Liver (tissue), 9 donors: ENCODE measurements around the gene CDK8. TPM values are rescaled to one million over a fixed set of nuclear protein-coding genes. Genes with fewer than 3 reads are reported as not detected.

ENCODE experiments used
- DNase-seq: peaks from one replicate; pipeline ENCODE4 v3.0.0-alpha.2; 2017; ENCODE audit warnings: low spot score
- H3K27ac ChIP-seq, 2 donors: one replicate each; pipeline ENCODE4 v1.7.0; 2013; ENCODE audit warnings: inconsistent platforms in 2 of 2, low read length in 2 of 2, control low read depth in 1 of 2, low read depth in 1 of 2, mild to moderate bottlenecking in 1 of 2
- H3K27me3 ChIP-seq, 4 donors: one replicate each; pipeline versions ENCODE4 v1.6.1 to v1.7.0; 2013; ENCODE audit warnings: low read length in 3 of 4, inconsistent platforms in 1 of 4, mild to moderate bottlenecking in 1 of 4, moderate library complexity in 1 of 4; ENCODE audit not compliant: control insufficient read depth in 4 of 4, insufficient read depth in 4 of 4
- H3K36me3 ChIP-seq, 4 donors: one replicate each; pipeline versions ENCODE4 v1.6.1 to v1.7.0; 2013; ENCODE audit warnings: low read length in 3 of 4, mild to moderate bottlenecking in 3 of 4, low read depth in 1 of 4, moderate library complexity in 1 of 4; ENCODE audit not compliant: control insufficient read depth in 4 of 4, insufficient read depth in 3 of 4
- H3K4me1 ChIP-seq, 4 donors: one replicate each; pipeline versions ENCODE4 v1.6.1 to v1.7.0; 2013; ENCODE audit warnings: low read length in 3 of 4, mild to moderate bottlenecking in 3 of 4, moderate library complexity in 1 of 4; ENCODE audit not compliant: control insufficient read depth in 4 of 4, insufficient read depth in 4 of 4
- H3K4me3 ChIP-seq, 3 donors: one replicate each; pipeline versions ENCODE4 v1.6.1 to v1.7.0; 2013; ENCODE audit warnings: low read length in 3 of 3, control low read depth in 1 of 3, low read depth in 1 of 3, mild to moderate bottlenecking in 1 of 3
- H3K9ac ChIP-seq, 2 donors: one replicate each; pipeline ENCODE4 v1.7.0; 2013; ENCODE audit warnings: low read length in 2 of 2, mild to moderate bottlenecking in 2 of 2, moderate library complexity in 2 of 2, control low read depth in 1 of 2, low read depth in 1 of 2
- H3K9me3 ChIP-seq, 4 donors: one replicate each; pipeline versions ENCODE4 v1.6.1 to v1.7.0; 2013; ENCODE audit warnings: low read length in 3 of 4; ENCODE audit not compliant: control insufficient read depth in 4 of 4
- ATF3 ChIP-seq: IDR thresholded peaks from 2 replicates; pipeline ENCODE4 v1.6.1; 2016; ENCODE audit warnings: antibody characterized with exemption
- CTCF ChIP-seq: fragments of 150-350 bp; IDR thresholded peaks from 2 replicates; pipeline ENCODE4 v1.5.1; 2017; ENCODE audit warnings: improper control_type of control experiment, low read depth, low read length; ENCODE audit not compliant: missing input control
- EGR1 ChIP-seq, 2 donors: IDR thresholded peaks; 2 replicates each; pipeline ENCODE4 v1.6.1; 2016 to 2018; ENCODE audit warnings: antibody characterized with exemption in 2 of 2, low read depth in 2 of 2
- FOXA1 ChIP-seq: IDR thresholded peaks from 2 replicates; pipeline ENCODE4 v1.6.1; 2016; ENCODE audit warnings: antibody characterized with exemption
- FOXA2 ChIP-seq: IDR thresholded peaks from 2 replicates; pipeline ENCODE4 v1.6.1; 2016; ENCODE audit warnings: antibody characterized with exemption
- GABPA ChIP-seq, 2 donors: IDR thresholded peaks in 1 of 2; conservative IDR thresholded peaks in 1 of 2; 2 replicates each; pipeline ENCODE4 v1.6.1; 2016; ENCODE audit warnings: antibody characterized with exemption in 2 of 2, mild to moderate bottlenecking in 1 of 2, moderate library complexity in 1 of 2
- HNF4A ChIP-seq, 2 donors: conservative IDR thresholded peaks; 2 replicates each; pipeline ENCODE4 v1.6.1; 2016; ENCODE audit warnings: antibody characterized with exemption in 2 of 2, mild to moderate bottlenecking in 2 of 2
- HNF4G ChIP-seq: IDR thresholded peaks from 2 replicates; pipeline ENCODE4 v1.6.1; 2016; ENCODE audit warnings: antibody characterized with exemption
- JUND ChIP-seq, 2 donors: IDR thresholded peaks; 2 replicates each; pipeline ENCODE4 v1.6.1; 2016; ENCODE audit warnings: antibody characterized with exemption in 2 of 2
- MAX ChIP-seq: IDR thresholded peaks from 2 replicates; pipeline ENCODE4 v1.6.1; 2016; ENCODE audit warnings: antibody characterized with exemption
- NR2F2 ChIP-seq: IDR thresholded peaks from 2 replicates; pipeline ENCODE4 v1.6.1; 2016; ENCODE audit warnings: antibody characterized with exemption
- RAD21 ChIP-seq, 2 donors: IDR thresholded peaks; 2 replicates each; pipeline ENCODE4 v1.6.1; 2016; ENCODE audit warnings: antibody characterized with exemption in 2 of 2, mild to moderate bottlenecking in 2 of 2
- RXRA ChIP-seq, 2 donors: IDR thresholded peaks; 2 replicates each; pipeline ENCODE4 v1.6.1; 2017 to 2018; ENCODE audit warnings: antibody characterized with exemption in 2 of 2, mild to moderate bottlenecking in 1 of 2
- SP1 ChIP-seq: IDR thresholded peaks from 2 replicates; pipeline ENCODE4 v1.6.1; 2018; ENCODE audit warnings: antibody characterized with exemption, mild to moderate bottlenecking
- TAF1 ChIP-seq: conservative IDR thresholded peaks from 2 replicates; pipeline ENCODE4 v1.6.1; 2016; ENCODE audit warnings: antibody characterized with exemption, mild to moderate bottlenecking
- YY1 ChIP-seq: IDR thresholded peaks from 2 replicates; pipeline ENCODE4 v1.6.1; 2016; ENCODE audit warnings: antibody characterized with exemption, mild to moderate bottlenecking
- ZBTB33 ChIP-seq: IDR thresholded peaks from 2 replicates; pipeline ENCODE4 v1.6.1; 2016; ENCODE audit warnings: antibody characterized with exemption
- WGBS: extraction: QIAGEN DNeasy Blood & Tissue Kit; methylation state at CpG from one replicate; pipeline ENCODE4 v1.1.7; 2013; 5-methylcytosine and 5-hydroxymethylcytosine counted together
- polyA plus RNA-seq, 2 donors: library from polyadenylated mRNA; stranded (reverse) in 1 of 2; unstranded in 1 of 2; fragments of 200-250 nt in 1 of 2; fragments of >200 nt in 1 of 2; fragmentation: Nextera tagmentation in 1 of 2; extraction: Ambion mirVana in 1 of 2; gene quantifications; one replicate each; pipeline versions ENCODE4 v1.2.1 to v1.2.3, GENCODE V29; 2013 to 2015
- total RNA-seq, 2 donors: library from RNA; depleted of rRNA; stranded (reverse); fragments of >200 nt; gene quantifications; one replicate each; pipeline ENCODE4 v1.2.3, GENCODE V29; 2014
- donor health status: healthy.
- donor health status: healthy.
- donor health status: healthy.
- donor health status: healthy.
- donor health status: healthy.

CDK8 gene
- total and polyA plus RNA-seq, 4 donors = 3.3 to 10.8 (median 6.8) TPM

GRCh38 chr13:26300140-26300539, 46.2 kb downstream of the CDK8 start:
- 98% methylated on average over 6 of the region's 6 CpGs for WGBS
- no peak overlapping the region for H3K27ac ChIP-seq
- no peak overlapping the region for H3K9ac ChIP-seq
- H3K9me3 ChIP-seq = no peaks in the 10 kb centered on the region
- no peaks in the 10 kb centered on the region for H3K27me3 ChIP-seq
- DNase-seq = no peak
- H3K4me1 ChIP-seq = peaks cover 0 to 8% (median 0%) of the 10 kb centered on the region in 4 donors
- no peaks in the 10 kb centered on the region for H3K36me3 ChIP-seq
- TF ChIP-seq HNF4G (no peak), CTCF (no peak), ATF3 (no peak), RXRA (IDR thresholded peaks at IDR 0.05) (no peak), SP1 (no peak), HNF4A (conservative IDR thresholded peaks at IDR 0.05) (no peak), ZBTB33 (no peak), TAF1 (no peak), GABPA (IDR thresholded peaks at IDR 0.05 in 1 of 2, conservative IDR thresholded peaks at IDR 0.05 in 1 of 2) (no peak), JUND (IDR thresholded peaks at IDR 0.05) (no peak), MAX (no peak), NR2F2 (no peak), FOXA2 (no peak), EGR1 (IDR thresholded peaks at IDR 0.05; ENCODE audit: low read depth in 2 of 2) (no peak), YY1 (no peak), RAD21 (IDR thresholded peaks at IDR 0.05) (no peak), FOXA1 (no peak)
- no peak overlapping the region for H3K4me3 ChIP-seq

- no peak overlapping the region for H3K27ac ChIP-seq
- H3K4me3 ChIP-seq = no peak overlapping the region
- TF ChIP-seq ZBTB33 = no peak
- TF ChIP-seq GABPA (IDR thresholded peaks at IDR 0.05 in 1 of 2, conservative IDR thresholded peaks at IDR 0.05 in 1 of 2) = no peak
- no peak for TF ChIP-seq FOXA1
- TF ChIP-seq YY1 = no peak
- no peak for TF ChIP-seq HNF4A (conservative IDR thresholded peaks at IDR 0.05)
- no peak for TF ChIP-seq FOXA2
- H3K9me3 ChIP-seq = no peaks in the 10 kb centered on the region
- H3K27me3 ChIP-seq = no peaks in the 10 kb centered on the region
- DNase-seq = no peak
- no peaks in the 10 kb centered on the region for H3K36me3 ChIP-seq
- WGBS = 82% methylated on average over 1 of the region's 1 CpG
- H3K9ac ChIP-seq = no peak overlapping the region
- H3K4me1 ChIP-seq = peaks cover 0 to 5% (median 0%) of the 10 kb centered on the region in 4 donors
These were observed 51.7 kb downstream of the CDK8 start for GRCh38 chr13:26305676-26306075.
